ENCODE measurements around the gene BCAP31. TPM values are rescaled to one million over a fixed set of nuclear protein-coding genes. Genes with fewer than 3 reads are reported as not detected.
"Not testable (repeated sequence)": the region's sequence is repeated elsewhere in the genome, so short reads cannot be mapped to it uniquely, and the experiment has no call there.

Gene BCAP31
- total and polyA plus RNA-seq, 7 donors: 59.3 to 216 (median 70.9) TPM

GRCh38 chrX:153685156-153685536 is 39.0 kb downstream of the BCAP31 start:
- TF ChIP-seq POLR2AphosphoS5 (IDR thresholded peaks at IDR 0.05) (no peak), POLR2A (IDR thresholded peaks at IDR 0.05) (no peak), EP300 (IDR thresholded peaks at IDR 0.05) (no peak)
- TF ChIP-seq, protein P1, sequence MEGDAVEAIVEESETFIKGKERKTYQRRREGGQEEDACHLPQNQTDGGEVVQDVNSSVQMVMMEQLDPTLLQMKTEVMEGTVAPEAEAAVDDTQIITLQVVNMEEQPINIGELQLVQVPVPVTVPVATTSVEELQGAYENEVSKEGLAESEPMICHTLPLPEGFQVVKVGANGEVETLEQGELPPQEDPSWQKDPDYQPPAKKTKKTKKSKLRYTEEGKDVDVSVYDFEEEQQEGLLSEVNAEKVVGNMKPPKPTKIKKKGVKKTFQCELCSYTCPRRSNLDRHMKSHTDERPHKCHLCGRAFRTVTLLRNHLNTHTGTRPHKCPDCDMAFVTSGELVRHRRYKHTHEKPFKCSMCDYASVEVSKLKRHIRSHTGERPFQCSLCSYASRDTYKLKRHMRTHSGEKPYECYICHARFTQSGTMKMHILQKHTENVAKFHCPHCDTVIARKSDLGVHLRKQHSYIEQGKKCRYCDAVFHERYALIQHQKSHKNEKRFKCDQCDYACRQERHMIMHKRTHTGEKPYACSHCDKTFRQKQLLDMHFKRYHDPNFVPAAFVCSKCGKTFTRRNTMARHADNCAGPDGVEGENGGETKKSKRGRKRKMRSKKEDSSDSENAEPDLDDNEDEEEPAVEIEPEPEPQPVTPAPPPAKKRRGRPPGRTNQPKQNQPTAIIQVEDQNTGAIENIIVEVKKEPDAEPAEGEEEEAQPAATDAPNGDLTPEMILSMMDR (IDR thresholded peaks at IDR 0.05): no peak
- 61 to 79% methylated on average over 21 of the region's 21 CpGs for WGBS, 2 donors
- no peak overlapping the region for H3K4me3 ChIP-seq
- no peak overlapping the region for H3K27ac ChIP-seq
- H3K9me3 ChIP-seq: no peaks in the 10 kb centered on the region
- H3K27me3 ChIP-seq: no peaks in the 10 kb centered on the region
- no peaks in the 10 kb centered on the region for H3K36me3 ChIP-seq
- H3K4me1 ChIP-seq: peaks cover 0 to 14% (median 13%) of the 10 kb centered on the region in 4 donors
- intact Hi-C loops (cut with DNase I): no loop called here
- DNase-seq: peak; percentile 64

DNA sequence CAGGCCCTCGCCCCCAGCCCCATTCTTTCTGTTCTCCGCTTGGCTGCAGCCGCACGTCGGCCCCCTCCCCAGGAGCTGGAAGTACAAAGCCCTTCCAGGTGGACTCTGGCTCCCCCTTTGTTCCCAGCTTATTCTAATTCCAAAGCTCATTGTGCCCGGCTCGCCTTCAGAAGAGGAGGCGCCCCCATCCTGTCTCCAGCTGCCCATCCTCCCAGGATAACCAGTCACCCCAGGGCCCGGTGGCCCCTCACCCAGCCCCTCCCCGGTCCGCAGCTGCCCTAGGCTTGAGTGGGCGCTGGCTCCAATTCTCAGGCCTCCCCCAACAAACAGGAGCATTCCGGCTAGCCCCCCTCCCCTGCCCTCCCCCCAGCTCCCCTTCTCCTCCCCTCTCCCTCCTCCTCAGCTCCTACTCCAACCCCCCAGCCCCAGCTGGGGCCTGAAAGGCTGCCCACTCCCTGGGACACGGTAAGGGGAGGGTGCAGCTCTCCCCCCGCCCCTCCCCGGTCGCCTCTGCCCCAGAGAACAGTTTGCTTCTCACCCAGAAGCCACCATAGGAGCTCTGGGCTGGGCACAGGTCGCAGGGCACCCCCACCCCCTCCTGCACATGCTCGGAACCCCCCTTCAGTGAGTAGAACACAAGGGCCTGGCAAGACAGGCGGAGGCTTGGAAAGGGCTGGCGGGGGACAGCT is 39.6 kb downstream of the BCAP31 start:
- Histone ChIP-seq H3K9me3 (no peaks in the 10 kb centered on the region), H3K4me1 (peaks cover 0 to 9% (median 8%) of the 10 kb centered on the region in 4 donors), H3K36me3 (no peaks in the 10 kb centered on the region), H3K27ac (no peak overlapping the region), H3K27me3 (no peaks in the 10 kb centered on the region), H3K4me3 (no peak overlapping the region)
- intact Hi-C loops (cut with DNase I): no loop called here
- DNase-seq: peak; percentile 53
- TF ChIP-seq POLR2AphosphoS5 (IDR thresholded peaks at IDR 0.05) (no peak), EP300 (IDR thresholded peaks at IDR 0.05) (no peak), POLR2A (IDR thresholded peaks at IDR 0.05) (no peak)
- TF ChIP-seq, protein P1 (IDR thresholded peaks at IDR 0.05): no peak
- 48 to 51% methylated on average over 21 of the region's 21 CpGs for WGBS, 2 donors

GRCh38 chrX:153683486-153683885 is 40.7 kb downstream of the BCAP31 start:
- H3K9me3 ChIP-seq; H3K4me3 ChIP-seq; intact Hi-C loops (cut with DNase I); H3K27me3 ChIP-seq; H3K27ac ChIP-seq; H3K4me1 ChIP-seq; H3K36me3 ChIP-seq: not testable (repeated sequence)
- WGBS, 2 donors: 96 to 97% methylated on average over 8 of the region's 8 CpGs
- DNase-seq: peak; percentile 38

- Histone ChIP-seq H3K4me1 (no peaks in the 10 kb centered on the region), H3K9me3 (no peaks in the 10 kb centered on the region), H3K4me3 (no peak overlapping the region), H3K36me3 (no peaks in the 10 kb centered on the region), H3K27me3 (no peaks in the 10 kb centered on the region), H3K27ac (no peak overlapping the region)
- intact Hi-C loops (cut with DNase I): no loop called here
- WGBS, 2 donors: 72 to 77% methylated on average over 12 of the region's 12 CpGs
- TF ChIP-seq POLR2A (IDR thresholded peaks at IDR 0.05) (no peak), POLR2AphosphoS5 (IDR thresholded peaks at IDR 0.05) (no peak), EP300 (IDR thresholded peaks at IDR 0.05) (no peak)
- TF ChIP-seq, protein P1 (IDR thresholded peaks at IDR 0.05): no peak
- peak; percentile 58 for DNase-seq
Measured at GRCh38 chrX:153681175-153681574, 43.0 kb downstream of the BCAP31 start.

DNA sequence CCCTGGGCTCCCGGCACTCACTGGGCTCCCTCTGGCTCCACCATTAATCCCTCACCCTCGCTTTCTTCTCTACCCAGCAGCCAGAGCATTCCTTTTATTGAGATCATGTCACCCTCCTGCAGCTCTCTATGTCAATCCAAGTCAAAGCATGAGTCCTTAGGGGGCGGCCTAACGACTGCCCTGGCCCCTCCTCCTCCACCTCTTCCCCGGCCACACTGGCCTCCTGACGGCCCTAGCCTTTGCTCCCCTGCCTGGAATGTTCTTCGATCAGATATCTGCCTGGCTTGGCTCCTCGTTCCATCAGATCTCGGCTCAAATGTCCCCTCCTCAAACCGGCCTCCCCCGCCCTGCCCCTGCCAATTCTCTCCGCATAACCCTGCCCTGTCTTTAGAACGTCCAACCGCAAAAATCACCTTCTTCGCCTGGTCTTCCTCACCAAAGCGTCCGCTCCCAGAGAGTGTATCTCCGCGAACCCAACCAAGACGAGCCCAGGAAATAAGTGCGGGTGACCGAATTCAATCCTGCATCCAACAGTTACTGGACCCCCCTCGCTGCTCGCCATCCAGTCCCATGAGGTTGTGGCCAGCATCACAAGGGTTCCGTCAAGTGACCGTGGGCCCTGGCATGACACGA is 49.9 kb downstream of the BCAP31 start:
- DNase-seq: peak; percentile 55
- Histone ChIP-seq H3K27ac (peak overlapping the region in 2 of 4 donors; percentile 47 to 58), H3K4me3 (no peak overlapping the region), H3K27me3 (no peaks in the 10 kb centered on the region), H3K36me3 (no peaks in the 10 kb centered on the region), H3K9me3 (no peaks in the 10 kb centered on the region), H3K4me1 (no peaks in the 10 kb centered on the region)
- intact Hi-C loops (cut with DNase I): no loop called here
- 75 to 78% methylated on average over 27 of the region's 27 CpGs for WGBS, 2 donors
- no peak for TF ChIP-seq EP300 (IDR thresholded peaks at IDR 0.05)
- TF ChIP-seq POLR2AphosphoS5 (IDR thresholded peaks at IDR 0.05): no peak
- TF ChIP-seq, protein P1 (IDR thresholded peaks at IDR 0.05): no peak
- no peak for TF ChIP-seq POLR2A (IDR thresholded peaks at IDR 0.05)

Measured in sigmoid colon (tissue), 7 donors.